SK-N-SH (cell line): ENCODE results near the gene CSKMT. TPM values are rescaled to one million over a fixed set of nuclear protein-coding genes. Genes with fewer than 3 reads are reported as not detected.
A peak's percentile ranks its signal among the peaks of the same experiment; 100 is the strongest.

Experiments used
- CTCF ChIA-PET: fragments of 300-600, 350-600 bp; formaldehyde crosslinking; extraction: SDS; loops from one replicate; lab custom pipeline; 2021; lab: Yijun Ruan, JAX
- POLR2A ChIA-PET: fragments of 350-600 bp; sonication (Branson Sonifier 250); formaldehyde crosslinking; extraction: SDS; loops from one replicate; lab custom pipeline; 2020; ENCODE audit warnings: antibody characterized with exemption, inconsistent platforms; lab: Yijun Ruan, JAX
- DNase-seq: peaks from one replicate; pipeline ENCODE4 v3.0.0; 2012
- H2AFZ ChIP-seq: fragments of 200-600 bp; sonication (generic); 2 replicates; pipeline ENCODE4 v1.8.1; 2016; ENCODE audit warnings: antibody characterized with exemption, mild to moderate bottlenecking, low read depth
- H3F3A ChIP-seq: fragments of 200-600 bp; sonication (generic); replicated peaks from 2 replicates; pipeline ENCODE3; 2016; ENCODE audit warnings: antibody characterized with exemption, mild to moderate bottlenecking; ENCODE audit not compliant: insufficient read depth
- H3K27ac ChIP-seq, 2 experiments: fragments of 200-500 bp in 1 of 2; fragments of 200-600 bp in 1 of 2; sonication (Bioruptor generic) in 1 of 2; sonication (generic), shearing (Covaris generic) in 1 of 2; 2 replicates each; pipeline versions ENCODE4 v1.5.1 to v1.6.1; 2014 to 2016; ENCODE audit warnings: low read depth in 2 of 2, inconsistent platforms in 1 of 2, low read length in 1 of 2, mild to moderate bottlenecking in 1 of 2, mixed read lengths in 1 of 2
- H3K27me3 ChIP-seq: fragments of 200-600 bp; sonication (generic), shearing (Covaris generic); 2 replicates; pipeline ENCODE4 v1.6.1; 2016; ENCODE audit warnings: mixed run types; ENCODE audit not compliant: insufficient read depth
- H3K36me3 ChIP-seq, 2 experiments: fragments of 200-500 bp in 1 of 2; fragments of 200-600 bp in 1 of 2; sonication (Bioruptor generic) in 1 of 2; sonication (generic) in 1 of 2; replicated peaks in 1 of 2; 2 replicates each; pipeline versions ENCODE3 to v1.5.1; 2014 to 2016; ENCODE audit warnings: low read length in 1 of 2, mild to moderate bottlenecking in 1 of 2; ENCODE audit not compliant: insufficient read depth in 2 of 2, control insufficient read depth in 1 of 2
- H3K4me1 ChIP-seq, 2 experiments: fragments of 200-500 bp in 1 of 2; fragments of 200-600 bp in 1 of 2; sonication (Bioruptor generic) in 1 of 2; sonication (generic), shearing (Covaris generic) in 1 of 2; 2 replicates each; pipeline versions ENCODE4 v1.5.1 to v1.6.1; 2014 to 2016; ENCODE audit warnings: low read depth in 1 of 2, low read length in 1 of 2, mixed run types in 1 of 2; ENCODE audit not compliant: insufficient read depth in 2 of 2, control insufficient read depth in 1 of 2
- H3K4me2 ChIP-seq: fragments of 200-600 bp; sonication (generic), shearing (Covaris generic); 2 replicates; pipeline ENCODE4 v1.6.1; 2017; ENCODE audit warnings: mixed run types
- H3K4me3 ChIP-seq, 2 experiments: fragments of 200-500 bp in 1 of 2; fragments of 200-600 bp in 1 of 2; sonication (Bioruptor generic) in 1 of 2; sonication (generic), shearing (Covaris generic) in 1 of 2; 2 replicates each; pipeline versions ENCODE4 v1.5.1 to v1.8.1; 2014 to 2016; ENCODE audit warnings: low read depth in 2 of 2, inconsistent platforms in 1 of 2, low read length in 1 of 2, mild to moderate bottlenecking in 1 of 2, mixed read lengths in 1 of 2, moderate library complexity in 1 of 2
- H3K79me2 ChIP-seq: fragments of 200-600 bp; sonication (generic); 2 replicates; pipeline ENCODE4 v1.8.1; 2017; ENCODE audit warnings: mild to moderate bottlenecking; ENCODE audit not compliant: insufficient read depth
- H3K9ac ChIP-seq: fragments of 200-600 bp; sonication (generic); 2 replicates; pipeline ENCODE4 v1.6.1; 2017; ENCODE audit warnings: mixed run types
- H3K9me2 ChIP-seq: fragments of 200-600 bp; sonication (generic); 2 replicates; pipeline ENCODE4 v1.6.1; 2017; ENCODE audit warnings: mixed run types
- H3K9me3 ChIP-seq: fragments of 200-600 bp; sonication (generic); 2 replicates; pipeline ENCODE4 v1.6.1; 2017; ENCODE audit warnings: mixed run types, mild to moderate bottlenecking, moderate library complexity
- H4K20me1 ChIP-seq: fragments of 200-600 bp; sonication (generic); 2 replicates; pipeline ENCODE4 v1.6.1; 2017; ENCODE audit warnings: mild to moderate bottlenecking, mixed run types; ENCODE audit not compliant: insufficient read depth
- CHD2 ChIP-seq: fragments of 150-350 bp; IDR thresholded peaks from 2 replicates; pipeline ENCODE4 v1.6.1; 2018; ENCODE audit warnings: low read length; ENCODE audit not compliant: partially characterized antibody
- ELF1 ChIP-seq: IDR thresholded peaks from 2 replicates; pipeline ENCODE4 v1.4.0; 2012
- EZH2phosphoT487 ChIP-seq: fragments of 200-600 bp; sonication (generic); IDR thresholded peaks from 2 replicates; pipeline ENCODE4 v1.6.1; 2017; ENCODE audit warnings: low read depth, mixed run types, mild to moderate bottlenecking, antibody characterized with exemption, moderate library complexity, borderline replicate concordance
- FOSL2 ChIP-seq: IDR thresholded peaks from 2 replicates; pipeline ENCODE4 v1.4.0; 2012; ENCODE audit warnings: low read depth, mild to moderate bottlenecking, moderate library complexity, borderline replicate concordance
- FOXJ3 ChIP-seq: sonication (generic); formaldehyde crosslinking; IDR thresholded peaks from 2 replicates; pipeline ENCODE4 v1.5.1; 2020; ENCODE audit warnings: mild to moderate bottlenecking, missing genetic modification reagents
- FOXM1 ChIP-seq: IDR thresholded peaks from 2 replicates; pipeline ENCODE4 v1.4.0; 2012; ENCODE audit warnings: low read depth, mild to moderate bottlenecking
- GABPA ChIP-seq: IDR thresholded peaks from 2 replicates; pipeline ENCODE4 v1.4.0; 2012; ENCODE audit warnings: low read depth, mild to moderate bottlenecking
- JUND ChIP-seq: IDR thresholded peaks from 2 replicates; pipeline ENCODE4 v1.4.0; 2012
- MAX ChIP-seq: IDR thresholded peaks from 2 replicates; pipeline ENCODE4 v1.4.0; 2012; ENCODE audit warnings: low read depth
- NFIC ChIP-seq: IDR thresholded peaks from 2 replicates; pipeline ENCODE4 v1.4.0; 2012; ENCODE audit warnings: borderline replicate concordance
- POLR2AphosphoS5 ChIP-seq: IDR thresholded peaks from 2 replicates; pipeline ENCODE4 v1.6.1; 2012; ENCODE audit warnings: low read depth, low read length
- REST ChIP-seq: IDR thresholded peaks from 2 replicates; pipeline ENCODE4 v1.6.1; 2012; ENCODE audit warnings: mild to moderate bottlenecking, low read depth, low read length, moderate library complexity
- RFX5 ChIP-seq: IDR thresholded peaks from 2 replicates; pipeline ENCODE4 v1.6.1; 2012; ENCODE audit warnings: mild to moderate bottlenecking, improper control_type of control experiment, low read length
- SMC3 ChIP-seq: IDR thresholded peaks from 2 replicates; pipeline ENCODE4 v1.6.1; 2012; ENCODE audit warnings: low read depth, low read length, improper control_type of control experiment
- TCF12 ChIP-seq: IDR thresholded peaks from 2 replicates; pipeline ENCODE4 v1.4.0; 2012
- TEAD4 ChIP-seq: IDR thresholded peaks from 2 replicates; pipeline ENCODE4 v1.4.0; 2012; ENCODE audit warnings: mild to moderate bottlenecking, borderline replicate concordance; ENCODE audit not compliant: insufficient read depth
- USF2 ChIP-seq: fragments of 150-350 bp; IDR thresholded peaks from 2 replicates; pipeline ENCODE4 v1.6.1; 2017; ENCODE audit warnings: antibody characterized with exemption, low read length, low read depth, borderline replicate concordance
- WGBS: methylation state at CpG from one replicate; pipeline ENCODE4 v1.1.6; 2017; ENCODE audit warnings: low lambda C conversion rate; 5-methylcytosine and 5-hydroxymethylcytosine counted together
- polyA plus RNA-seq, 3 experiments: library from polyadenylated mRNA; depleted of rRNA; stranded (reverse); fragments of >200 nt; gene quantifications; 2 replicates each; pipeline ENCODE4 v1.2.3, GENCODE V29; 2012

CSKMT gene
- polyA plus RNA-seq, 1 of the 3 experiments (the other 2 are of a cell fraction) = 11.1 TPM

- TF ChIP-seq ELF1 (no peak), FOSL2 (no peak), SMC3 (peak; percentile 50)
- TF ChIP-seq, all 33 proteins: peak for 3
Observed at GRCh38 chr11:62680825-62681240, 15.7 kb downstream of the CSKMT start (continued).

GRCh38 chr11:62682518-62682917 is 17.4 kb downstream of the CSKMT start:
- 93% methylated on average over 7 of the region's 7 CpGs for WGBS
- TF ChIP-seq JUND (no peak), FOXM1 (no peak), FOXJ3 (CRISPR knock-in tag) (no peak), REST (no peak), USF2 (no peak), MAX (no peak)
- no peaks in the 10 kb centered on the region for H3K27me3 ChIP-seq
- H3K4me2 ChIP-seq = no peak overlapping the region
- CTCF ChIA-PET = no interaction called here
- H3K27ac ChIP-seq = no peak overlapping the region
- no peak overlapping the region for H3K9ac ChIP-seq
- H3K9me3 ChIP-seq = no peaks in the 10 kb centered on the region
- H3K4me1 ChIP-seq = peaks cover 6 to 8% of the 10 kb centered on the region in 2 experiments; a peak in 3 of 4 replicates
- H3K4me3 ChIP-seq = no peak overlapping the region
- no peaks in the 10 kb centered on the region for H3K9me2 ChIP-seq
- POLR2A ChIA-PET = no interaction called here
- peaks cover 4 to 5% of the 10 kb centered on the region in 2 experiments for H3K36me3 ChIP-seq
- no peaks in the 10 kb centered on the region for H4K20me1 ChIP-seq
- no peak overlapping the region for H2AFZ ChIP-seq
- peaks cover 23% of the 10 kb centered on the region for H3F3A ChIP-seq
- H3K79me2 ChIP-seq = peaks cover 16% of the 10 kb centered on the region
- no peak for DNase-seq

- peaks cover 0 to 6% of the 10 kb centered on the region in 2 experiments; a peak in 1 of 4 replicates for H3K4me1 ChIP-seq
- no peak overlapping the region for H3K9ac ChIP-seq
- H3K27me3 ChIP-seq = no peaks in the 10 kb centered on the region
- H3K27ac ChIP-seq = no peak overlapping the region
- peak; percentile 36 for DNase-seq
- H4K20me1 ChIP-seq = no peaks in the 10 kb centered on the region
- H3K9me2 ChIP-seq = no peaks in the 10 kb centered on the region
- ChIA-PET POLR2A (no interaction called here), CTCF (no interaction called here)
- H2AFZ ChIP-seq = no peak overlapping the region
- H3F3A ChIP-seq = peaks cover 7% of the 10 kb centered on the region
- no peak overlapping the region for H3K4me2 ChIP-seq
- no peaks in the 10 kb centered on the region for H3K79me2 ChIP-seq
- no peaks in the 10 kb centered on the region for H3K9me3 ChIP-seq
- peaks cover 5 to 24% of the 10 kb centered on the region in 2 experiments for H3K36me3 ChIP-seq
- WGBS = 94% methylated on average over 44 of the region's 74 CpGs
- no peak overlapping the region for H3K4me3 ChIP-seq
- no peak for TF ChIP-seq RFX5
- TF ChIP-seq SMC3 = no peak
- TF ChIP-seq NFIC = no peak
- TF ChIP-seq EZH2phosphoT487 = no peak
- no peak for TF ChIP-seq FOXM1
- no peak for TF ChIP-seq TEAD4
- no peak for TF ChIP-seq GABPA
- TF ChIP-seq USF2 = no peak
- TF ChIP-seq CHD2 = no peak
- TF ChIP-seq FOSL2 = no peak
- TF ChIP-seq TCF12 = no peak
- TF ChIP-seq POLR2AphosphoS5 = no peak
Observed at GRCh38 chr11:62687508-62688396, 22.6 kb downstream of the CSKMT start.
